GOT3 (cell line): Measurements from ENCODE around the gene BTF3L4.
A peak's percentile ranks its signal among the peaks of the same experiment; 100 is the strongest.
"Not testable (repeated sequence)": the region's sequence is repeated elsewhere in the genome, so short reads cannot be mapped to it uniquely, and the experiment has no call there.

ENCODE experiments used
- DNase-seq: peaks from one replicate; lab custom pipeline; 2025; ENCODE audit warnings: mixed read lengths; lab: John Stamatoyannopoulos, UW

Gene BTF3L4

DNA sequence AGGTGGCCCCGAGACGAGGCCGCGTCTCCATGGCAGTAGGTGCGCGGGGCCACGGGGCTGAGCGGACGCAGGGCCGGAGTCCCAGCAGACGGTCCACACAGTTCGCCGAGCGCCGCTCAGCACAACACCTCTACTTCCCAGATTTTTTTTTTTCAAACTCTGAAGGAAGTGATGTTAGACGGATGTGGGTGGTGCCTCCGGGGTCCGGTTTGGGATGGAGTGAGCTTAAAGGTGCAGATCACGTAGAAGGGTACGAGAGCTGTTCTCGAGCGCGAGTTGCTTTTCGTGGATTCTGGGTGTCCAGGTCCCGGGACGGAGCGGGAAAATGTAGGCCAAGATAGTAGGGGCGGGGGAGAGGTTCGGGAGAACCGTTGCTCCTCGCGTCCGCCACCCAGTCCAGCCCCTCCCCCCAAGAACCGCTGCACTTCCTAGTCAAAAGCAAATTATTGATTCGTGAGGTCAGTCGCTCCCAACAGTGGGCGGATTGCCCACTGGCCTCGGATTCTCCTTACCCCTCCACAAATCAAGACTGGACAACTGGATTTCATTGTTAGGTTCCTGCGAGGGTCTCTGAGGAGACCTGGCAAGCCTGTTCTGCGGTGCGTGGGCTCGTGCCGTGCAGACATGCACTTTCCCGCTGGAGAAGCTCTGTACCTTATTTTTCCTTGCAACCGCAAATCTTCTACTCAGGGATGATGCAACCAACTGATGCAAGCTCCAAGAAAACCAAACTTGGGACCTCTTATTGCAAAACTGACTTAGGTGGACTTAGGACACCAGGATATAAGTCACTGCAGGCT lies 829 bp upstream of the BTF3L4 start, which contains the start of gene TXNDC12:
Gene TXNDC12 (minus strand): TSS at position 126 of the 800 bp plus-strand sequence. CDS start 95 bp downstream, at position 31.
- peak; percentile 28 for DNase-seq

GRCh38 chr1:52055866-52056162 lies 281 bp upstream of the BTF3L4 start:
- no peak for DNase-seq

- no peak for DNase-seq
Measured at GRCh38 chr1:52056937-52057231, 789 bp downstream of the BTF3L4 start.

DNA sequence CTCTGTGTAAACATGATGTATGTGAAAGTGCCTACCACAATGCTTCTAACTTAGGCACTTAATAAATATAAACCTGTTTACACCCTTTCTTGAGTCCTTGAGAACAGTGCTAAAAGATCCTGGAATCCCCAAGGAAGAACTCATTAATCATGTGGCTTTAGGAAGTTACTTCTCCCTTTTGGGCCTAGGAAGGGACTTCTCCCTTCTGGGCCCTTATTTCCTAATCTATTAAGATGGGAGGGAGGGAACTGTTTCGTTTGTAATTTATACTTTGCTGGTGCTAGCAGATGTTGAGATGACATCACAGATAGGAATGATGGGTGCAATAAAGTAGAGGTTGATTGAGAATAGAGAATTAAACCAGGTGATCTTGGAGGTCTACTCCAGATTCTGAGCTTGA lies 1.2 kb downstream of the BTF3L4 start:
- DNase-seq = no peak

- no peak for DNase-seq
Measured at GRCh38 chr1:52057876-52058415, 1.9 kb downstream of the BTF3L4 start.

- no peak for DNase-seq
Measured at GRCh38 chr1:52059321-52059720, 3.2 kb downstream of the BTF3L4 start.

GRCh38 chr1:52059888-52060287 lies 3.8 kb downstream of the BTF3L4 start:
- DNase-seq = no peak

- no peak for DNase-seq
Measured at GRCh38 chr1:52060822-52061221, 4.7 kb downstream of the BTF3L4 start.

DNA sequence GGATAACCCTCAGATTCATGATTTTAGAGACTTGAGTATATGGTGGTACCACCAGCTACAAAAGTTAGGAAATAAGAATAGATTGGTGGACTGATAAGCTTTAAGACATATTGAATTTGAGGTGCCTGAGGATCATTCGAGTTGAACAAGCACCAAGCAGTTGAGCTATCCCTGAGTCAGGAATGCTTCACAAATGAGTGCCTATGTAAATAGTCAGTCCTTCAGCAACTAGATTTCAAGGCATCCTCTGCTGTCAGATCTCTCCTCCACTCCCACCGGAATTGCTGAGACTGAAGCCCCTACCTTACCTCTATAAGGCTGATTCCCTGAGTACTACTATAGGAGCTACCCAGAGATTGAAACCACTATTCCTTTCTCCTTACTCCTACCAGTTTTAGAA lies 7.1 kb downstream of the BTF3L4 start:
- no peak for DNase-seq

DNA sequence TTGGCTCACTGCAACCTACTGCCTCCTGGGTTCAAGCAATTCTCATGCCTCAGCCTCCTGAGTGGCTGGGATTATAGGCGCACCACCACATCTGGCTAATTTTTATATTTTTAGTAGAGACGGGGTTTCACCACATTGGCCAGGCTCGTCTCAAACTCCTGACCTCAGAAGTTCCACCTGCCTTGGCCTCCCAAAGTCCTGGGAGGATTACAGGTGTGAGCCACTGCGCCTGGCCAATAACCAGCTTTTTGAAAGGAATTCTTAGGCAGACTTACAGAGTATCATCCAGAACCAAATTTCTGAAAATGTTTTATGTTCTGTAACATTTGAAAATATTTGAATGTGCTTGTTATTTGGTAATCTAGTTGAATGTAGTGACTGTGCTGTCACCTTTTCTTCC lies 14.6 kb downstream of the BTF3L4 start:
- no peak for DNase-seq

- DNase-seq = no peak
Measured at GRCh38 chr1:52072291-52072690, 16.2 kb downstream of the BTF3L4 start.

GRCh38 chr1:52077277-52077676 lies 21.2 kb downstream of the BTF3L4 start:
- DNase-seq = not testable (repeated sequence)

DNA sequence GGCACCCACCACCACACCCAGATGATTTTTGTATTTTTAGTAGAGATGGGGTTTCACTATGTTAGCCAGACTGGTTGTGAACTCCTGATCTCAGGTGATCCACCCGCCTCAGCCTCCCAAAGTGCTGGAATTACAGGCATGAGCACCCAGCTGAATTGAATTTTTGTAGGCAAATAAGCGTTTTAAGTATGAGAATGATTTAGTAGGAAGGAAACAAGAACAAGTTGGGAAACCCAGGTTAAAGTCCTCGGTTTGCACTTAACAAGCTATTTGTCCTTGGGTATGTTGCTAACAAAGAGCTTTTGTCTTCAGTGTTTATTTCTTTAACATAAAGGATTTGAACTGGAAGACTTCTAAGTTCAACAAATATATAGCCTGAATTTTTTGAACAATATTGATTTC lies 23.9 kb downstream of the BTF3L4 start:
- DNase-seq = no peak

GRCh38 chr1:52087892-52088291 lies 31.8 kb downstream of the BTF3L4 start:
- DNase-seq = not testable (repeated sequence)

- not testable (repeated sequence) for DNase-seq
Measured at GRCh38 chr1:52094300-52094699, 38.2 kb downstream of the BTF3L4 start.

DNA sequence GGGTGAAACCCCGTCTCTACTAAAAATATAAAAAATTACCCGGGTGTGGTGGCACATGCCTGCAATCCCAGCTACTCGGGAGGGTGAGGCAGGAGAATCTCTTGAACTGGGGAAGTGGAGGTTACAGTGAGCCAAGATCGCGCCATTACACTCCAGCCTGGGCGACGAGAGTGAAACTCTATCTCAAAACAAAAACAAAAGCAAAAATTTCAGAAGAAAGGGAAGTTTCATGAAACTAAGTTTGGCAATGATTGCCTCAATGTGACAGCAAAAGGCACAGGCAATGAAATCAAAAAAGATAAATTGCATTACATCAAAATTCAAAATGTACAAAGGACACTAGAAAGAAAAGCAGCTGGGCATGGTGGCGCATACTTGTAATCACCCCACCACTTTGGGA lies 40.1 kb downstream of the BTF3L4 start:
- no peak for DNase-seq

- no peak for DNase-seq
Measured at GRCh38 chr1:52098139-52098871, 42.2 kb downstream of the BTF3L4 start.

DNA sequence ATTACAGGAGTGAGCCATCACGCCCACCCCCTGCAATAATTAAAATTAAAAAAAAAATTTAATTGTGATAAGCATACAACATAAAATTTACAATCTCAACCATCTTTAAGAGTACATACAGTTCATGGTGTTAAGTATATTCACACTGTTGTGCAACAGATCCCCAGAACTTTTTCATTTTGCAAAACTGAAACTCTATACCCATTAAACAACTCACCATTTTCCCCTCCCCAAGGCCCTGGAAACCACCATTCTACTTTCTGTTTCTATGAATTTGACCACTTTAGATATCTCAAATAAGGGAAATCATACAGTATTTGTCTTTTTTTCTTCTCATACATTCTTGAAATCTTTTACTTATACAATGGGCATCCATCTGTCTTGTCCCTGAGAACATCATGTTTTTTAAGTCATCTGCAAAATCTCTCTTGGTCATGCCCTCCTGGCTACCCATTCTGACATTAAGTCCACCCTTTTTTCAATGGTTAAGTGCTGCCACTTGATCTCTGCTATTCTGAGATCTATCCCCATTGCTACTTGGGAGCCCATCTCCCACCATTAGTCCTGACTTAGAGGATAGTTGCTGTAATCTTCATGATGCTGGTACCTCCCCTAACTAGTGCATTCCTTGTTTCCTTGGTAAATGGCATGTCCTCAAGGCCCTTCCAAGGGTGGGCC lies 46.4 kb downstream of the BTF3L4 start:
- no peak for DNase-seq

GRCh38 chr1:52111492-52111891 lies 55.4 kb downstream of the BTF3L4 start:
- no peak for DNase-seq

GRCh38 chr1:52112489-52112888 lies 56.4 kb downstream of the BTF3L4 start:
- DNase-seq = no peak

DNA sequence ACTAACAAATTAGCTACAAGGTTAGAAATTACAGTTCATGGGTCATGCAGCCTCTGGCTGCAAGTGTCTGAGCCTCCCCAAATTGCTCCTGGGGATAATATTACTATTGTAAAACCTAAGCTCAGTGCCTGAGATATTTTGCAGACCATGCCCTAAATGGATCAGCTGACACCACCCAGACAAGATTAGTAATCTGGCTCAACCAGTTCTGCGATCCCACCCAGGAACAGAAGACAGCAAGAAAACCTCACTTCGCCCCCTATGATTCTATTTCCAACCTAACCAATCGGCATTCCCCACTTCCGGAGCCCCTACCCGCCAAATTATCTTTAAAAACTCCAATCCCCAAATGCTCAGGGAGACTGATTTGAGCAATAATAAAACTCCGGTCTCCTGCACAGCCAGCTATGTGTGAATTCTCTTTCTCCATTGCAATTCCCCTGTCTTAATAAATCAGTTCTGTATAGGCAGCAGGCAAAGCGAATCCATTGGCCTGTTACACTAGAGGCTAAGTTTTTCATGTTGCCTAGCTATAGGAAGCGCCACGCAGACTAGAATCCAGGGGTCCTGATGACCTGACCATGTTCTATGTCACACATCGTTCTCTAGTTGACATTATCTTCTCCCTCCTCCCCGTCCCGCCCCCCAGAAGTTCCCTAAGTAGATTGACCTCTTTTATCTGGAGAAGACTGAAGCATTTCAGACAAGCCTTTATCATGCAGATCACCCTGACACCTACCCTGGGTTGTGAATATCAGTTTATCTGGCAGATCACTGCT lies 63.4 kb downstream of the BTF3L4 start:
- DNase-seq = no peak

DNA sequence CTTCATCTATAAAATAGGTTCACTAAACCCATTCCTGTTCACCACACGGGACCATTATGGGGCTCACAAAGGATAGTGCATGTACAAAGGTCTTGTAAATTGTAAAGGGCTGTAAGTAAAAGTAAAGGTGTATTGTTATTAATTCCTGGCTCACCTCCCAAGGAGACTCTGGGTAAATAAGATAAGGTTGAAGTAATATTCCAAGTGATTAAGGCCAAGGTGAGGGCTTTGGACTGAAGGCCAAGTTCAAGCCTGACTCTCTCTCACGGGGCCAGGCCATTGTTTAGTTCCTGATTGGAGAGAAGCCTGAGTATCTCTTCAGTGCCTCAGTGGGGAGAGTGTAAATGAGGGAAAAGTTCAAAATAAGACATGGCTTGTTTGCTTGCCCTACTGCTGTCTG lies 66.3 kb downstream of the BTF3L4 start:
- no peak for DNase-seq
